Measurements from ENCODE around the gene NEDD8.

The NEDD8 gene

DNA sequence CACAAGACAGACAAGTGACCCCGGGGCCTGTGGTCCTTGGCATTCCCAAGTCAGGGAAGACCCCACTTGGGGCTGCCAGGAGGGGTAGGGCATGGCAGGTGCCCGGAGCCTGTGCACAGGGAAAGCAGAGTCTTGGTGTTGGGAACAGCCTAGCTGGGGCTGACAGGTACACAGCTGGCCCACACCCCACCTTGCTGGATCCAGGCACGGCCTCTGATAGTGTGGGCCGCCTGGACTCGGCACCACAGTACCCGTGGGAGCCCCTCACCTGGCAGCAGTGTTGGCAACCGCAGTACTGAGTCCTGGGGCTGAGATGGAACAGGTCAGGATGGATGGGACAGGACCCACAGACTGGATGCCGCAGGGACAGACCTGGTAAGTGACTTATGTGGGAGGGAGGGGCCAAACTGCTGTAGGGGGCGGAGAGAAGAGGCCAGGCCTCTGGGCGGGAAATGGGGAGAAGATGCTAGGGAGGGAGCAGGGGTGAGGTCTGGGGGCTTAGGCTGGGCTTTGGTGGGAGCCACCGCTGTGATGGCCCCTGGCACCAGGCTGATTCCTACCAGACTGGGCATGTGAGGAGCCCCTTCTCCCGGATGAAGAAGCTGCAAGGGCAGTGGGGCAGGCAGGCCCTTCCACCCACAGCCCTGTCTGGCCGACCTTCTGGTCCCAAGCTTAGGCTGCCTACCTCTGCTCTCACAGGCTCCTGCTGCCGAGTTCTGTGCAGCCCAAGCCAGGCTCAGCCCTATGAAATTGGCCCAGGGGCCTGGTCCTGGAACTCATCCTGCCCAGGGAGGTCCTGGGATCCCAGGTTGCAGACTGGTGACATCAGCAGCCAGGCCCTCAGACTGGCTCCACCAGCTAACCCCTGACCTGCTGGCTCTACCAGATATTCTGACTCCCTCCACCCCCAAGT lies 30.9 kb upstream of the NEDD8 start, which contains the start of gene TGM1:
TGM1 (minus strand) TSS at position 357 of the 913 bp plus-strand sequence. CDS start 825 bp downstream, outside the sequence.
- Histone ChIP-seq H3K27me3 (replicated peaks) (no peaks in the 10 kb centered on the region), H3K4me3 (ENCODE audit: low read depth, low read length) (no peak within 1 kb of the TSS), H3K36me3 (replicated peaks) (peaks cover 12% of the 10 kb centered on the region), H3K27ac (no peak within 1 kb of the TSS)
- no peak for DNase-seq
- in situ Hi-C loops (cut with HindIII; ENCODE audit: low pct_ligation_motif_present, low sequenced_read_pairs), result no loop called here
- TF ChIP-seq, protein P1, sequence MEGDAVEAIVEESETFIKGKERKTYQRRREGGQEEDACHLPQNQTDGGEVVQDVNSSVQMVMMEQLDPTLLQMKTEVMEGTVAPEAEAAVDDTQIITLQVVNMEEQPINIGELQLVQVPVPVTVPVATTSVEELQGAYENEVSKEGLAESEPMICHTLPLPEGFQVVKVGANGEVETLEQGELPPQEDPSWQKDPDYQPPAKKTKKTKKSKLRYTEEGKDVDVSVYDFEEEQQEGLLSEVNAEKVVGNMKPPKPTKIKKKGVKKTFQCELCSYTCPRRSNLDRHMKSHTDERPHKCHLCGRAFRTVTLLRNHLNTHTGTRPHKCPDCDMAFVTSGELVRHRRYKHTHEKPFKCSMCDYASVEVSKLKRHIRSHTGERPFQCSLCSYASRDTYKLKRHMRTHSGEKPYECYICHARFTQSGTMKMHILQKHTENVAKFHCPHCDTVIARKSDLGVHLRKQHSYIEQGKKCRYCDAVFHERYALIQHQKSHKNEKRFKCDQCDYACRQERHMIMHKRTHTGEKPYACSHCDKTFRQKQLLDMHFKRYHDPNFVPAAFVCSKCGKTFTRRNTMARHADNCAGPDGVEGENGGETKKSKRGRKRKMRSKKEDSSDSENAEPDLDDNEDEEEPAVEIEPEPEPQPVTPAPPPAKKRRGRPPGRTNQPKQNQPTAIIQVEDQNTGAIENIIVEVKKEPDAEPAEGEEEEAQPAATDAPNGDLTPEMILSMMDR (IDR thresholded peaks at IDR 0.05; ENCODE audit: low read depth, low read length, missing control alignments), result no peak

DNA sequence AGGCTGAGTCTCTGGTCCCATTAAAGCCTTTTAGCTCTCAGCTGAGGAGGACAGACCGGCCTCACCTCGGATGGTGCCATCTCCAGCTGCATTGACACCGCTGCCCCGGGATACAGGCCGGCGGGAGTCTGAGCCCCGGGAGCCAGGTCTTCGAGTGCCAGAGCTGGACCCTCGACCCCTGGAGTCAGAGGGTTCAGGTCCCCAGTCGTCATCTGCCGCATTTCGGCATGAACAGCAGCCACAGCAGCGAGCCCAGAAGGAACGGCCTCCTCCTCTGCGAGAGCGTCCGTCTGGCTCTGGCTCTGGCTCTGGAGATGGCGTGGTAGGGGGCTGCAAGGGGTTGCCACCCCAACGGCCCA lies 29.8 kb upstream of the NEDD8 start:
- H3K4me3 ChIP-seq (ENCODE audit: low read depth, low read length), result no peak overlapping the region

DNA sequence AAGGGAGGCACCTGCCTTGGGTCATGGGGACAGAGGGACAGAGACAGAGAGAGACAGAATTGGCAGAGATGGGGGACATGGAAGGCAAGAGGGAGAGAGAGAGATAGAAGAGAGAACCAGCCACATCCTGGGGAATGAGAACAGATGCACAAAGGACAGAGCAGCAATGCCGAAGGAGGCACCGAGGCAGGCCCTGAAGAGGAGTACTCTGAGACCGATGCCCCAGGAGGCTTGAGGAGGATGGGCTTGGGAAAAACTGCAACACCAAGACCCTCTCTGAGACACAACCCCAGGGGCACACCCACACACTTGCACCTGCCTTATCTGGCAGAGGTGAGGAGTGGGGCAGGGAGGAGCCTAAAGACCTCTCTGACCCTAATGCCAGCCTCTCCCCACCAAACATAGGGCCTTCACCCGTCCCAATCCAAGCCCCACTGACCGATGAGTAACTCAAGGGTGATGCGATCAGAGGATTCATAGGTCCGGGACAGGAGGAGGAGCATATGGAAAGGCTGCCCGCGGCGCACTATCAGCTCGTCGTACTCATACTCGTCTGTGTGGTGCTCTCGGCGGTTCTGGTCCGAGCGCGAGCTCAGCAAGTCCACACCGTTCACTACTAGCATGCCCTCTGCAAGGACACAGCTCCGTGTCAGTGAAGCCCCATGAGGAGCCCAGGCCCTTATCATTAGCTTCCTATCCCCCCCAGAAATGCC lies 29.2 kb upstream of the NEDD8 start:
- Histone ChIP-seq H3K27me3 (replicated peaks) (no peaks in the 10 kb centered on the region), H3K27ac (no peak overlapping the region), H3K36me3 (replicated peaks) (peaks cover 4% of the 10 kb centered on the region), H3K4me3 (ENCODE audit: low read depth, low read length) (no peak overlapping the region)
- TF ChIP-seq, protein P1 (IDR thresholded peaks at IDR 0.05; ENCODE audit: low read depth, low read length, missing control alignments), result no peak
- in situ Hi-C loops (cut with HindIII; ENCODE audit: low pct_ligation_motif_present, low sequenced_read_pairs), result no loop called here
- DNase-seq, result no peak

More for the DNA sequence above, 29.8 kb upstream of the NEDD8 start:
- in situ Hi-C loops (cut with HindIII; ENCODE audit: low pct_ligation_motif_present, low sequenced_read_pairs), result no loop called here
- no peak overlapping the region for H3K27ac ChIP-seq
- TF ChIP-seq, protein P1 (IDR thresholded peaks at IDR 0.05; ENCODE audit: low read depth, low read length, missing control alignments), result no peak
- no peak for DNase-seq
- H3K36me3 ChIP-seq (replicated peaks), result peaks cover 4% of the 10 kb centered on the region
- H3K27me3 ChIP-seq (replicated peaks), result no peaks in the 10 kb centered on the region

DNA sequence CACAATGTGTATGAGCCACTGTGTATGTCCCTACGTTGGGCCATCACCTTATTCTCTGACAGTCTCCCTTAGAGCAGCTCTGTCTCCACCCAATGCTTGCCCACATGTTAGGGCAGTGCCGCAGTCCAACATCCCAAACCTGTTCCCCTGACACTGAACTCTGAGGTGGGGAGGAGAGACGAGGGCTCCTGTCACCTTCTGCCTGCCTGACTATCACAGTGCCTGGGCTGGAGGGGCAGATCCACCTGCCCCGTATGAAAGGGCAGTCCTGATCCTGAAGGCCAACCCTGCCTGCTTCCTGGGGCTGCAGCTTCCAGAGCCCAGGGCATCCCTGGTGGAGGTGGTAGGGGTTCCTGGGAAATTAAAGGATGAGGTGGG lies 28.6 kb upstream of the NEDD8 start:
- no peak overlapping the region for H3K27ac ChIP-seq
- H3K27me3 ChIP-seq (replicated peaks), result no peaks in the 10 kb centered on the region
- in situ Hi-C loops (cut with HindIII; ENCODE audit: low pct_ligation_motif_present, low sequenced_read_pairs), result no loop called here
- peaks cover 4% of the 10 kb centered on the region for H3K36me3 ChIP-seq (replicated peaks)
- DNase-seq, result no peak
- no peak overlapping the region for H3K4me3 ChIP-seq (ENCODE audit: low read depth, low read length)
- TF ChIP-seq, protein P1 (IDR thresholded peaks at IDR 0.05; ENCODE audit: low read depth, low read length, missing control alignments), result no peak

DNA sequence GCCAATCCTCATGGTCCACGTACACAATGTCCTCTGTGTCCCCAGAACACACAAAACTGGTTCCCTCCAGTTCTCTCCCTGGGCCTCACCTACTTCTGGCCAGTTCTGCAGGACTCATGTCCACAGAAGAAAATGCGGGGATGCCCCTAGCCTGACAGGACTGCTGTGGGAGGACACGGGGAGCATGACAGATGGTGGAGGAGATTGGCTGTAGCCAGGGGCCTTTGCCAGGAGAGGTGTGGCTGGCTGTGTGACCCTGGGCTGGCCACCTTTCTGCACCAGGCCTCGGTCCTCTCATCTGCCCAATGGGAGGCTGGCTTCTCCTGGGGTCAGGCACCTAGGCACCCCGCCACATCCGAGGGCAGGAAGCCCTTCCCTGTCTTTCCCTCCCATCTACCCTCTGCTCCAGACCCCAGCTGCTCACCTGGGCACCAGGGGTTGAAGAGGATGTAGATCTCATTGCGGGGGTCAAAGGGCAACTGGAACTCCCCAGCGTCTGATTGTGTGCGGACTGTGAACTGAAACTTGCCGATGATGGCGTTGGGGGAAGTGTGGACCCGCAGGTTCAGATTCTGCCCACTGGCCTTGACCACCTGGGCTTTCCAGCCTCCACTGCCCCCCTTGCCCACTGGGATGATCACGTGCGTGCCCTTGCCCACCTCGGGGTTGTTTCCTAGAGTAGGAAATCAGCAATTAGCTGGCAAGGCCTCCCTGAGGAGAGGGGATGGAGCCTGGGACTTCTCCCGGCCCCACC lies 28.0 kb upstream of the NEDD8 start:
- Histone ChIP-seq H3K4me3 (ENCODE audit: low read depth, low read length) (no peak overlapping the region), H3K36me3 (replicated peaks) (no peaks in the 10 kb centered on the region), H3K27me3 (replicated peaks) (no peaks in the 10 kb centered on the region), H3K27ac (no peak overlapping the region)
- TF ChIP-seq, protein P1 (IDR thresholded peaks at IDR 0.05; ENCODE audit: low read depth, low read length, missing control alignments), result no peak
- in situ Hi-C loops (cut with HindIII; ENCODE audit: low pct_ligation_motif_present, low sequenced_read_pairs), result no loop called here
- no peak for DNase-seq

Measured in brain microvascular endothelial cell (primary cell).